ENCODE data around the gene UBE2H. TPM values are rescaled to one million over a fixed set of nuclear protein-coding genes. Genes with fewer than 3 reads are reported as not detected.

UBE2H gene
- total and polyA plus RNA-seq, 10 of the 15 experiments (the other 5 are each of a cell fraction or from before 2014, with no cell fraction given) = 15.6 to 75.5 (median 32.8) TPM

- H3K9ac ChIP-seq (ENCODE audit: control insufficient read depth, insufficient read depth, low read length) = no peak overlapping the region
- intact Hi-C loops (cut with micrococcal nuclease; ENCODE audit: unreplicated experiment) (no loop called here), in situ Hi-C loops (cut with MboI) (no loop called here)
- H4K20me1 ChIP-seq (ENCODE audit: control insufficient read depth, insufficient read depth) = peaks cover 2% of the 10 kb centered on the region; the same call in 1 of the 2 replicates
- ChIA-PET SMC1A (ENCODE audit: uncharacterized antibody, unreplicated experiment) (interaction anchor here (1.0 kb wide), 1 partner anchor 13 kb away, joined by 3 read pairs; no protein-coding TSS in a partner anchor), CTCF (interaction anchor here (1.4 kb wide), 1 partner anchor 64 kb away, joined by 3 read pairs; no protein-coding TSS in a partner anchor), POLR2A (interaction anchor here (0.7 kb wide), 1 partner anchor 63 kb away, joined by 3 read pairs; no protein-coding TSS in a partner anchor), RAD21 (ENCODE audit: unreplicated experiment) (no interaction called here)
- peaks cover 0 to 11% of the 10 kb centered on the region in 2 experiments; a peak in 2 of 4 replicates for H3K36me3 ChIP-seq (ENCODE audit: control insufficient read depth in 2 of 2, insufficient read depth in 2 of 2, low read length in 1 of 2)
- FAIRE-seq (no peak), ATAC-seq (no peak), DNase-seq (ENCODE audit: low read depth, low spot score) (no peak)
- BruUV-seq (replicated peaks) = no TSS peak
- no peak for TF ChIP-seq CEBPB (IDR thresholded peaks at IDR 0.05; ENCODE audit: borderline replicate concordance in 1 of 2, low read depth in 2 of 2, low read length in 2 of 2)
- no peak for TF ChIP-seq MTA2 (IDR thresholded peaks at IDR 0.05; ENCODE audit: low read depth)
- no peak for TF ChIP-seq POLR2A (IDR thresholded peaks at IDR 0.05; ENCODE audit: low read depth, low read length)
- TF ChIP-seq ZBTB11 (CRISPR knock-in tag; IDR thresholded peaks at IDR 0.05) = no peak
- no peak for TF ChIP-seq CREM (IDR thresholded peaks at IDR 0.05; ENCODE audit: low read depth)
- TF ChIP-seq E2F4 (IDR thresholded peaks at IDR 0.05; ENCODE audit: low read depth, low read length) = no peak
- no peak for TF ChIP-seq SREBF2 (IDR thresholded peaks at IDR 0.05; ENCODE audit: low read length)
- TF ChIP-seq RB1 (IDR thresholded peaks at IDR 0.05; ENCODE audit: borderline replicate concordance) = no peak
- TF ChIP-seq, protein P1, sequence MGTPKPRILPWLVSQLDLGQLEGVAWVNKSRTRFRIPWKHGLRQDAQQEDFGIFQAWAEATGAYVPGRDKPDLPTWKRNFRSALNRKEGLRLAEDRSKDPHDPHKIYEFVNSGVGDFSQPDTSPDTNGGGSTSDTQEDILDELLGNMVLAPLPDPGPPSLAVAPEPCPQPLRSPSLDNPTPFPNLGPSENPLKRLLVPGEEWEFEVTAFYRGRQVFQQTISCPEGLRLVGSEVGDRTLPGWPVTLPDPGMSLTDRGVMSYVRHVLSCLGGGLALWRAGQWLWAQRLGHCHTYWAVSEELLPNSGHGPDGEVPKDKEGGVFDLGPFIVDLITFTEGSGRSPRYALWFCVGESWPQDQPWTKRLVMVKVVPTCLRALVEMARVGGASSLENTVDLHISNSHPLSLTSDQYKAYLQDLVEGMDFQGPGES (IDR thresholded peaks at IDR 0.05) = no peak
- TF ChIP-seq HDAC6 (IDR thresholded peaks at IDR 0.05; ENCODE audit: unreplicated experiment) = no peak
- no peak for TF ChIP-seq TAF1 (IDR thresholded peaks at IDR 0.05; ENCODE audit: borderline replicate concordance, low read depth, low read length)
- no peak for TF ChIP-seq ZNF24 (IDR thresholded peaks at IDR 0.05)
- H3K79me2 ChIP-seq (ENCODE audit: control insufficient read depth, insufficient read depth, low read length) = peaks cover 80% of the 10 kb centered on the region
- no peak overlapping the region for H3K4me3 ChIP-seq
- no peaks in the 10 kb centered on the region for H3K27me3 ChIP-seq (replicated peaks in 1 of 2; ENCODE audit: control insufficient read depth in 2 of 2, insufficient read depth in 2 of 2, low read length in 1 of 2)
- no peak overlapping the region for H2AFZ ChIP-seq (ENCODE audit: control insufficient read depth, low read depth, low read length)
- peaks cover 10% of the 10 kb centered on the region; the same call in 1 of the 2 replicates for H3K4me1 ChIP-seq (ENCODE audit: control insufficient read depth, insufficient read depth, low read length)
- H3K27ac ChIP-seq (ENCODE audit: control insufficient read depth, insufficient read depth) = no peak overlapping the region
- no peak overlapping the region for H3K4me2 ChIP-seq (ENCODE audit: control insufficient read depth, insufficient read depth)
- 100% methylated on average over 5 of the region's 5 CpGs for WGBS (ENCODE audit: insufficient coverage, insufficient replicate concordance, low lambda C conversion rate, missing lambda C conversion rate)
- H3K9me3 ChIP-seq (replicated peaks; ENCODE audit: control insufficient read depth, insufficient read depth, low read length) = peaks cover 2% of the 10 kb centered on the region; the same call in 2 of the 3 replicates
These were observed 6.5 kb downstream of the UBE2H start for GRCh38 chr7:129946282-129946681.

Measured in GM12878 (cell line).